ENCODE results near the gene ADAM30. TPM values are rescaled to one million over a fixed set of nuclear protein-coding genes. Genes with fewer than 3 reads are reported as not detected.

The ADAM30 gene
- total RNA-seq, 4 donors from 2014 or later: not detected

GRCh38 chr1:119874186-119874585, 22.1 kb downstream of the ADAM30 start:
- no peak for ATAC-seq
- H3K36me3 ChIP-seq: no peaks in the 10 kb centered on the region
- H3K4me1 ChIP-seq: no peaks in the 10 kb centered on the region
- no peak for DNase-seq
- H3K27ac ChIP-seq: no peak overlapping the region
- intact Hi-C loops (cut with DNase I; ENCODE audit: low total_unique reads): no loop called here
- in situ Hi-C loops (cut with MboI; ENCODE audit: low sequenced_read_pairs in 4 of 4): no loop called here
- no peak overlapping the region for H3K4me3 ChIP-seq
- TF ChIP-seq, protein P1, sequence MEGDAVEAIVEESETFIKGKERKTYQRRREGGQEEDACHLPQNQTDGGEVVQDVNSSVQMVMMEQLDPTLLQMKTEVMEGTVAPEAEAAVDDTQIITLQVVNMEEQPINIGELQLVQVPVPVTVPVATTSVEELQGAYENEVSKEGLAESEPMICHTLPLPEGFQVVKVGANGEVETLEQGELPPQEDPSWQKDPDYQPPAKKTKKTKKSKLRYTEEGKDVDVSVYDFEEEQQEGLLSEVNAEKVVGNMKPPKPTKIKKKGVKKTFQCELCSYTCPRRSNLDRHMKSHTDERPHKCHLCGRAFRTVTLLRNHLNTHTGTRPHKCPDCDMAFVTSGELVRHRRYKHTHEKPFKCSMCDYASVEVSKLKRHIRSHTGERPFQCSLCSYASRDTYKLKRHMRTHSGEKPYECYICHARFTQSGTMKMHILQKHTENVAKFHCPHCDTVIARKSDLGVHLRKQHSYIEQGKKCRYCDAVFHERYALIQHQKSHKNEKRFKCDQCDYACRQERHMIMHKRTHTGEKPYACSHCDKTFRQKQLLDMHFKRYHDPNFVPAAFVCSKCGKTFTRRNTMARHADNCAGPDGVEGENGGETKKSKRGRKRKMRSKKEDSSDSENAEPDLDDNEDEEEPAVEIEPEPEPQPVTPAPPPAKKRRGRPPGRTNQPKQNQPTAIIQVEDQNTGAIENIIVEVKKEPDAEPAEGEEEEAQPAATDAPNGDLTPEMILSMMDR (IDR thresholded peaks at IDR 0.05 in 4 of 5, conservative IDR thresholded peaks at IDR 0.05 in 1 of 5): no peak
- no peak for TF ChIP-seq POLR2A (IDR thresholded peaks at IDR 0.05)
- H3K9me3 ChIP-seq: no peaks in the 10 kb centered on the region
- peaks cover 0 to 3% (median 0%) of the 10 kb centered on the region in 3 donors for H3K27me3 ChIP-seq

GRCh38 chr1:119873135-119874015, 22.9 kb downstream of the ADAM30 start:
- in situ Hi-C loops (cut with MboI; ENCODE audit: low sequenced_read_pairs in 4 of 4) (no loop called here), intact Hi-C loops (cut with DNase I; ENCODE audit: low total_unique reads) (no loop called here)
- no peak overlapping the region for H3K27ac ChIP-seq
- no peak for DNase-seq
- no peak overlapping the region for H3K4me3 ChIP-seq
- TF ChIP-seq, protein P1 (IDR thresholded peaks at IDR 0.05 in 4 of 5, conservative IDR thresholded peaks at IDR 0.05 in 1 of 5): no peak
- TF ChIP-seq POLR2A (IDR thresholded peaks at IDR 0.05): no peak
- no peaks in the 10 kb centered on the region for H3K9me3 ChIP-seq
- peak in 1 of 2 donors; percentile 33 for ATAC-seq
- H3K36me3 ChIP-seq: no peaks in the 10 kb centered on the region
- peaks cover 0 to 2% (median 0%) of the 10 kb centered on the region in 3 donors for H3K27me3 ChIP-seq
- no peaks in the 10 kb centered on the region for H3K4me1 ChIP-seq

- TF ChIP-seq, protein P1 (IDR thresholded peaks at IDR 0.05 in 4 of 5, conservative IDR thresholded peaks at IDR 0.05 in 1 of 5): no peak
- no peak for TF ChIP-seq POLR2A (IDR thresholded peaks at IDR 0.05)
- H3K4me1 ChIP-seq: no peaks in the 10 kb centered on the region
- no peak for DNase-seq
- in situ Hi-C loops (cut with MboI; ENCODE audit: low sequenced_read_pairs in 4 of 4) (no loop called here), intact Hi-C loops (cut with DNase I; ENCODE audit: low total_unique reads) (no loop called here)
- no peaks in the 10 kb centered on the region for H3K36me3 ChIP-seq
- no peak overlapping the region for H3K27ac ChIP-seq
- no peak overlapping the region for H3K4me3 ChIP-seq
- ATAC-seq: no peak
- no peaks in the 10 kb centered on the region for H3K27me3 ChIP-seq
- no peaks in the 10 kb centered on the region for H3K9me3 ChIP-seq
Observed at GRCh38 chr1:119871881-119872280, 24.4 kb downstream of the ADAM30 start.

GRCh38 chr1:119870917-119871596, 25.3 kb downstream of the ADAM30 start:
- ATAC-seq: peak; percentile 51 to 52
- in situ Hi-C loops (cut with MboI; ENCODE audit: low sequenced_read_pairs in 4 of 4) (no loop called here), intact Hi-C loops (cut with DNase I; ENCODE audit: low total_unique reads) (no loop called here)
- Histone ChIP-seq H3K4me3 (peak overlapping the region in 2 of 4 donors; percentile 13 to 36), H3K27ac (no peak overlapping the region), H3K4me1 (no peaks in the 10 kb centered on the region), H3K27me3 (no peaks in the 10 kb centered on the region), H3K9me3 (no peaks in the 10 kb centered on the region), H3K36me3 (no peaks in the 10 kb centered on the region)
- DNase-seq: peak; percentile 27 to 52
- TF ChIP-seq POLR2A (IDR thresholded peaks at IDR 0.05): no peak
- TF ChIP-seq, protein P1 (IDR thresholded peaks at IDR 0.05 in 4 of 5, conservative IDR thresholded peaks at IDR 0.05 in 1 of 5): peak; percentile 5 to 70 (median 58)
